Activated naive CD4-positive, alpha-beta T cell treated with anti-CD3 and anti-CD28 coated beads for 36 hours (primary cell): Measurements from ENCODE around the gene ELAVL1. TPM values are rescaled to one million over a fixed set of nuclear protein-coding genes. Genes with fewer than 3 reads are reported as not detected.

Source experiments
- CTCF ChIA-PET: fragments of 350-600 bp; sonication (Branson Sonifier 250); formaldehyde crosslinking; loops from one replicate; lab custom pipeline; 2021; ENCODE audit warnings: antibody characterized with exemption; lab: Charles Lee
- DNase-seq: peaks from one replicate; pipeline ENCODE4 v3.0.0-alpha.2; 2020
- H3K27ac Mint-ChIP-seq: one replicate; pipeline ENCODE4 v1.8.0; 2021; ENCODE audit warnings: mild to moderate bottlenecking, mixed read lengths
- H3K27me3 Mint-ChIP-seq: one replicate; pipeline ENCODE4 v1.8.0; 2021; ENCODE audit warnings: low read depth, mixed read lengths
- H3K36me3 Mint-ChIP-seq: one replicate; pipeline ENCODE4 v1.8.0; 2021; ENCODE audit warnings: low read depth, mixed read lengths
- H3K4me1 Mint-ChIP-seq: one replicate; pipeline ENCODE4 v1.8.0; 2021; ENCODE audit warnings: low read depth, mixed read lengths
- H3K4me3 Mint-ChIP-seq: one replicate; pipeline ENCODE4 v1.8.0; 2021; ENCODE audit warnings: mild to moderate bottlenecking, moderate library complexity, mixed read lengths
- H3K9me3 Mint-ChIP-seq: one replicate; pipeline ENCODE4 v1.8.0; 2021; ENCODE audit warnings: mixed read lengths
- intact Hi-C: fragments of 100-400 bp; cut with micrococcal nuclease; formaldehyde crosslinking; loops from one replicate; pipeline ENCODE4 v1.15.1; 2023
- total RNA-seq, 2 experiments: library from RNA; stranded (reverse); gene quantifications; one replicate each; pipeline ENCODE4 v1.2.3, GENCODE V29; 2021

ELAVL1 gene
- total RNA-seq, 2 experiments from 2014 or later: 135 to 140 TPM

DNA sequence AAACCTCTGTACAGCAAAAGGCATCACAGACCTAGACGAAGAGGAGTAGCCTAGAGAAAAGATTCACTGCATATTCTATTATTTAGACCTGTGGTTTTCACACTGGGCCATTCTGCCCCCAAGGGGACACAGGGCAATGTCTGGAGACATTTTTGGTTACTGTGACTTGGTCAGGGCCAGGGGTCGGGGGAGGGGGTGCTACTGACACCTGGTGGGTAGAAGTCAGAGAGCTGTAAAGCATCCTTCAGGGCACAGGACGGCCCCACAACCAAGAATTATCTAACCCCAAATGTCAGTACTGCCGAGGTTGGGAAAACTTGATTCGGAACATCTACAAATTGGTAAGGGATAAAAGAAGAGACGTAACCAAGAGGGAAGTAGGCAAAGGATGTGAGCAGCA lies 11.3 kb downstream of the ELAVL1 start:
- H3K27me3 Mint-ChIP-seq: no peaks in the 10 kb centered on the region
- CTCF ChIA-PET: no interaction called here
- no peaks in the 10 kb centered on the region for H3K9me3 Mint-ChIP-seq
- intact Hi-C loops: no loop called here
- H3K4me1 Mint-ChIP-seq: peaks cover 41% of the 10 kb centered on the region
- H3K36me3 Mint-ChIP-seq: peaks cover 6% of the 10 kb centered on the region
- no peak overlapping the region for H3K4me3 Mint-ChIP-seq
- H3K27ac Mint-ChIP-seq: no peak overlapping the region
- no peak for DNase-seq

GRCh38 chr19:7993560-7993959 lies 11.9 kb downstream of the ELAVL1 start:
- Mint-ChIP-seq H3K9me3 (no peaks in the 10 kb centered on the region), H3K4me3 (no peak overlapping the region), H3K4me1 (peaks cover 39% of the 10 kb centered on the region), H3K36me3 (peaks cover 8% of the 10 kb centered on the region), H3K27ac (no peak overlapping the region), H3K27me3 (no peaks in the 10 kb centered on the region)
- DNase-seq: no peak
- CTCF ChIA-PET: no interaction called here
- intact Hi-C loops: no loop called here

GRCh38 chr19:7992575-7992974 lies 12.9 kb downstream of the ELAVL1 start:
- no peak overlapping the region for H3K27ac Mint-ChIP-seq
- H3K27me3 Mint-ChIP-seq: no peaks in the 10 kb centered on the region
- no peaks in the 10 kb centered on the region for H3K9me3 Mint-ChIP-seq
- H3K36me3 Mint-ChIP-seq: peaks cover 16% of the 10 kb centered on the region
- peaks cover 35% of the 10 kb centered on the region for H3K4me1 Mint-ChIP-seq
- intact Hi-C loops: no loop called here
- H3K4me3 Mint-ChIP-seq: no peak overlapping the region
- no peak for DNase-seq
- CTCF ChIA-PET: interaction anchor here (0.6 kb wide), 1 partner anchor 10 kb away, joined by 3 read pairs; no protein-coding TSS in a partner anchor

DNA sequence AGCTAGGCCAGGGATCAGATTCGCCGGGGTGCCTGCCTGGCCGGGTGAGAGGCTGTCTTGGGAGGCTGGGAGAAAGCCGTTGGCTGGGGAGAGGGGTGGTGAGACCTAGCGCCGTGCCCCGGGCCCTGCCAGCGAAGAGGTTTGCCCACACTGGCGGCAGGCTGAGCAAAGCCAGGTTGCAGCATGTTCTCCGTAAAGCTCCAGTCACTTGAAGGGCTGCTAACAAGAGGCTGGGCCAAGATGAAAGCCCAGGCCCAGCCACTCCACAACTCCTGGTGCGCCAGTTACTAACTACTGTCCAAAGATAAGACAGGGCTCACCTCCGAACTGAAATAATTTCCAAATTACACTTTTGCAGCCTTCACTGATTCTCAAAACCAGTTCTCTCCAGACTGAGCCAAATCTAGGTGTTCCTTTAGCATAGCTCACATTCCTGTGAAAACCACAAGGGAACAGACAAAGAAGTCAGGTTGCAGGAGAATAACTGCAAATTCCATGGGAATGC lies 16.3 kb downstream of the ELAVL1 start:
- H3K27ac Mint-ChIP-seq: no peak overlapping the region
- peaks cover 18% of the 10 kb centered on the region for H3K36me3 Mint-ChIP-seq
- H3K4me3 Mint-ChIP-seq: no peak overlapping the region
- DNase-seq: no peak
- no peaks in the 10 kb centered on the region for H3K9me3 Mint-ChIP-seq
- CTCF ChIA-PET: no interaction called here
- H3K4me1 Mint-ChIP-seq: peaks cover 11% of the 10 kb centered on the region
- intact Hi-C loops: no loop called here
- no peaks in the 10 kb centered on the region for H3K27me3 Mint-ChIP-seq

DNA sequence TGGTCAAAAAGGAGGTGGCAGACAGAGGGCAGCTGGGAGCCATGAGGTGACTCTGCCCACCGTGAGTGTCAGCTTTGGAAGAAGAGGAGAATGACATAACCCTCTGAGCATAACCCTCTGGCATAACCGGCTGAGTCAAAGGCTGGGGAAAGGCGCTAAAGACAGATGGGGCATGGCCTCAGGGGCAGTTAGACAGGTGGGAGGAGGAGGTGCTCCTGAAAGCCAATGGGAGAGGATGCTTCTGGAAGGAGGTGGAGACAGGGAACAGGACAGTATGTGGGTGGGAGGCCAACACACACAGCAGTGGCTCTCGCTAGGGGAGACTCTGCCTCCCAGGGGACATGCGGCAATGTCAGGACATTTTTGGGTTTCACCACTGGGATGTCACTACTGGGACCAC lies 17.1 kb downstream of the ELAVL1 start:
- CTCF ChIA-PET: interaction anchor here (1.0 kb wide), 1 partner anchor 14 kb away, joined by 4 read pairs; no protein-coding TSS in a partner anchor
- intact Hi-C loops: no loop called here
- no peaks in the 10 kb centered on the region for H3K27me3 Mint-ChIP-seq
- H3K4me3 Mint-ChIP-seq: no peak overlapping the region
- no peaks in the 10 kb centered on the region for H3K9me3 Mint-ChIP-seq
- H3K27ac Mint-ChIP-seq: no peak overlapping the region
- DNase-seq: no peak
- H3K4me1 Mint-ChIP-seq: peaks cover 3% of the 10 kb centered on the region
- peaks cover 18% of the 10 kb centered on the region for H3K36me3 Mint-ChIP-seq

DNA sequence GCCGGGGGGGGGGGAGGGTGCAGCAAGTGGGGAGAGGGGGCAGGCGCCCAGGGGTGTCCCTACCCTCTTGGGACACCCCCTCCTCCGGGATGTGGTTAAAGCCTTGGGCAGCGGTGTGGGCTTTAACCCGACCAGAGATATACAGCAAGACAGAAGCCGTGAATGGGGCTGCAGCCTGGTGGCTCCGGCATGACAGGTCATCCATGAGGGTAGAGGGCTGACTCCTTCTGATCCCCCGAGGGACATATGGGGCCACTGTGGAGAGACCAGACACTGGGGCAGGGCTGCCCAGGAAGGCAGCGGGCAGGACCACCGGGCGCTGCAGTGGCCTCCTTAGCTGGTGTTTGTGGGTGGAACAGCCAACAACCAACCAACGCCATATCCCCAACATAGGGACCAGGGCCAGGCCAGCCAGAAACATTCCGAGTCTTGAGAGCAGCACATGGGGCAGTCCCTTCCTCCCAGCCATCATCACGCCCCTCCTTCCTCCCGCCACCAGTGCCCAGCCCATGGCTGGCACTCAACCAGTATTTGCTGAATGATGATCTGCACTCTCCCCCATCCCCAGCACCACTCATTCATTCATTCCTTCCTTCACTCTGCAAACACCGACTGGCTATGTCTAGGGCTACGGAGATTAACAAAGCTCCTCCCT lies 18.2 kb downstream of the ELAVL1 start:
- Mint-ChIP-seq H3K36me3 (peaks cover 18% of the 10 kb centered on the region), H3K4me3 (no peak overlapping the region), H3K9me3 (no peaks in the 10 kb centered on the region), H3K27ac (peak overlapping the region; percentile 48), H3K27me3 (no peaks in the 10 kb centered on the region), H3K4me1 (peaks cover 3% of the 10 kb centered on the region)
- CTCF ChIA-PET: interaction anchor here (1.0 kb wide), 1 partner anchor 15 kb away, joined by 4 read pairs; no protein-coding TSS in a partner anchor
- no peak for DNase-seq
- intact Hi-C loops: no loop called here

DNA sequence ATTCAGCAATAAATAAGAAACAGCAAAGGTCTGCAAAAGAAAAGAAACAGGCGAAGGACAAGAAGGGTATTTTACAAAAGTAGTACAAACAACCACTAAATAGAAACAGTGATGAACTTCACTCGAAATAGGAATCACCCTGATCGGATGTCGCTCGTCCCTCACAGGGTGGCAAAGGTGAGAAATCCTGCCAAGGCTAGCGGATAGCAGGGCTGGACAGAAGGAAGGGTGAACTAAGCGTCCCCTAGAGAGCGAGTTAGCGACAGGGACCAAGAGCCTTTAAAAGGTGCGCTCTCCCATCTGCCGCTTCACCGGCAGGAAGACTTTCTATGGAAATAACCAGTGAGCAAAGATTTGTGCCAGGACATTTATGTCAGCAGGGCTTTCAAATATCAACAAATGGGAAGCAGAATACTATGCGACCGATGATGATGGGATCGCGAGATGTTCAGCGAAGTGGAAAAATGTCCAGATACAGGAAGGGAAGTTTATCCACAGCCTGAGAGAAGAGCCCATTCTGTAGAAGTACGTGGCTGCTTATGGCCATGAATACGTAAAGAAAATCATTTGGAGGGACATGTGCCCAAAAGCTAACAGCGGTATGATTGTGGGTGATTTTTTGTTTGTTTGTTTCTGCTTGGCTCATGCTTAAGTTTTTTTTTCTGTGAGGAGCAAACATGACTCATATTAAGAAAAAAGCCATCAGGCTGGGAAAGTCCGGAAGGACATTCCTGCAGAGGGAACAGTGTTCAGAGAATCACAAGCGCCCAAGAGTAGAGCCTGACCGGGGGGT lies 18.9 kb downstream of the ELAVL1 start:
- no peak for DNase-seq
- CTCF ChIA-PET: no interaction called here

DNA sequence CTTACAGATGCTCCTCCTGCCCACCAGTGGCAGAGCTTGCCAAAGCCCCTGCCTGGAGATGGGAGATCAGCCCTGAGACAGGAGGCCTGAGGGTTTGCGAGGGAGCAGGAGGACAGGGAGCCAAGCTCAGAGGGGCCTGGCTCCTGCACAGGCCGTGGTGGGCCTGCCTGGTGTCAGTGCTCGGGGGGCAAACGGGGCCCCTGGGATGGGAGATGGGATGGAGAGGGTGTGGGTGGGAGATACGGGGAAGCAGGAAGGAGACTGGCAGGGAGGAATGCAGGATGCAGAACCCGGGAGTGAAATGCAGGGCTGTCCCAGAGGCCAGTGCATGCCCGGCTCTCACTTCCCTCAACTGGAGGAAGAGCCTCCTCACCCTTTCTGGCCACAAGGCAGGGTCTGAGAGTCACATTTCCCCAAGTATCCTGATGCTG lies 19.9 kb downstream of the ELAVL1 start:
- Mint-ChIP-seq H3K4me3 (no peak overlapping the region), H3K4me1 (peaks cover 3% of the 10 kb centered on the region), H3K27ac (no peak overlapping the region), H3K36me3 (peaks cover 20% of the 10 kb centered on the region), H3K9me3 (no peaks in the 10 kb centered on the region), H3K27me3 (no peaks in the 10 kb centered on the region)
- no peak for DNase-seq
- intact Hi-C loops: no loop called here
- CTCF ChIA-PET: interaction anchor here (1.4 kb wide), 1 partner anchor 16 kb away, joined by 4 read pairs; no protein-coding TSS in a partner anchor

More for the DNA sequence above, 18.9 kb downstream of the ELAVL1 start:
- Mint-ChIP-seq H3K4me3 (no peak overlapping the region), H3K4me1 (peaks cover 3% of the 10 kb centered on the region), H3K36me3 (peaks cover 18% of the 10 kb centered on the region), H3K27ac (no peak overlapping the region), H3K27me3 (no peaks in the 10 kb centered on the region), H3K9me3 (no peaks in the 10 kb centered on the region)
- intact Hi-C loops: no loop called here

DNA sequence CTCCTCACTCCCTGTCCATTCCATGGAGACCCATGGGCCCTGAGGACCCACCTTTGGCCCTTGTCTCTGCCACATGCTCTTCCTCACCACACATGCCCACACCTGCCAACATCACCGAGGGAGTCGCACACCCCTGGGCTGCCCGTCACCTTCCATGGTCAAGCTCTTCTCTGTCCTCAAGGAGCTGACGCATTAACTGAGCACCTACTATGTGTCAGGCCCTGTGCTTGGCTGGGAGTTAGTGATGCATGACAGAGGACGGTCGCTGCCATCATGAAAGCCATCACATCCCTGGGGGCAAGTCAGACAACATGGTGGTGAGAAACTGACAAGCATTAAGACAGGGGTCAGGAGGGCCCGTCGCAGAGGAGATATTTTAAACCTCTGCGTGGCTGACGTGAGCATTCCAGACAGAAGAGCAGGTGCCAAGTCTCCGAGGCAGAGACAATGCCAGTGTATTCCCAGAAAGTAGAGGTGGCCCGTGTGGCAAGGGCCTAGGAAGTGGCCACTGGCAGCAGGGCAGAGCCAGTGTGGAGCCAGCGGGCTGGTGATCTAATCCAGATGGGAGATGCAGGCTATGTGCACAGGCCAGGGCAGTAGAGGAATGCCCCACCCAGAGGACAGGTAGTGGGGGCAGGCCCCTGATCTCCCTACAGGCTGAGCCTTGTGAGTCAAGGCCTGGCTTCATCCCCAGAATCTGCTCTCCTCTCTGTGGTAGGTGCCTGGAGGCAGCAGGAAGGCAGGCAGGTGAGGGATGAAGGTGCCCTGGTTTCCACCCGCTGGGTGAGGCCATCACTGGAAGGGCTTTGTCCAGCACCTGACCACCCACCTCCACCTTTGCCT lies 21.2 kb downstream of the ELAVL1 start:
- Mint-ChIP-seq H3K4me1 (peaks cover 3% of the 10 kb centered on the region), H3K27me3 (no peaks in the 10 kb centered on the region), H3K36me3 (peaks cover 15% of the 10 kb centered on the region), H3K4me3 (no peak overlapping the region), H3K27ac (no peak overlapping the region), H3K9me3 (no peaks in the 10 kb centered on the region)
- CTCF ChIA-PET: interaction anchor here (0.7 to 1.4 kb wide), 3 partner anchors 18 to 132 kb away, joined by 3 to 4 read pairs (median 4); no protein-coding TSS in a partner anchor
- DNase-seq: no peak
- intact Hi-C loops: no loop called here

DNA sequence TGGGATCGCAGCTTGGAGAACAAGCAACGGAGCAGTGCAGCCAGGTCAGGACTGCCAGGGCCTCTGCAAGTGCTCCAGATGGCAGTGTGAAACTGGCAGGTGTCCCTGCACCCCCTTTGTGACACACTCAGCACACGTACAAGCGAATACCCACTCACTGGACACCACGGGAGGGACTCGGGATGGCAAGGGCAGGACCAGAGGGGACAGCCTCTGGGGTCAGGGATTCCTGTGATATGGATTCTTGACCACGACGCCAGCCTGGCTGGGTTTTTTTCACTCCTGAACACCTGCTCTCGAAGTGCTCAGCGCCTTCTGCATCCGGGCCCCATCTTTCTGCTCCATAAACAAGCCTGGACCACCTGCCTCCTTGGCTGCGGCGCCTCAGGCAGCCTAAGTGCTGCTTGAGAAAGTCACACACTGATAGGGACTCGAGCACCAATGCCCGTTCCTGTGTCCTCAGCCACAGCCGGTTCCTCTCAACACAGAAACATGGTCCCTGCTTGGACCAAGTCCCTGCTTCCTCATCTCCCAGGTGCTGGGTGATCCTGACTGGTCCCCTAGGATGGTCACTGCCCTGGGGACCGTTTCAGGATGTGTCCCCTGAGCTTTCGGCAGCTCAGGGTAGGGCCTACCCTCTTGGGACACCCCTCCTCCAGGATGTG lies 22.0 kb downstream of the ELAVL1 start:
- Mint-ChIP-seq H3K27ac (no peak overlapping the region), H3K27me3 (no peaks in the 10 kb centered on the region), H3K4me1 (peaks cover 3% of the 10 kb centered on the region), H3K9me3 (no peaks in the 10 kb centered on the region), H3K4me3 (no peak overlapping the region), H3K36me3 (peaks cover 12% of the 10 kb centered on the region)
- intact Hi-C loops: no loop called here
- CTCF ChIA-PET: interaction anchor here (0.7 to 0.9 kb wide), 2 partner anchors 85 to 131 kb away, joined by 3 to 4 read pairs; no protein-coding TSS in a partner anchor
- no peak for DNase-seq

GRCh38 chr19:7982651-7983099 lies 22.8 kb downstream of the ELAVL1 start:
- DNase-seq: no peak
- Mint-ChIP-seq H3K9me3 (no peaks in the 10 kb centered on the region), H3K4me3 (no peak overlapping the region), H3K27ac (no peak overlapping the region), H3K27me3 (no peaks in the 10 kb centered on the region), H3K36me3 (peaks cover 5% of the 10 kb centered on the region), H3K4me1 (peaks cover 3% of the 10 kb centered on the region)
- intact Hi-C loops: no loop called here
- CTCF ChIA-PET: no interaction called here
